Measurements from ENCODE around the gene NBL1. TPM values are rescaled to one million over a fixed set of nuclear protein-coding genes. Genes with fewer than 3 reads are reported as not detected.
"Not testable (repeated sequence)": the region's sequence is repeated elsewhere in the genome, so short reads cannot be mapped to it uniquely, and the experiment has no call there.

The NBL1 gene
- total RNA-seq, 6 experiments from 2014 or later, result 89.6 to 182 (median 104) TPM

- Mint-ChIP-seq H3K4me3 (peak overlapping the region; percentile 1; the same call in 1 of the 2 replicates), H3K27ac (peak overlapping the region; percentile 83), H3K36me3 (ENCODE audit: low read depth) (peaks cover 24% of the 10 kb centered on the region), H3K9me3 (no peaks in the 10 kb centered on the region), H3K4me1 (ENCODE audit: low read depth) (peaks cover 58% of the 10 kb centered on the region), H3K27me3 (ENCODE audit: insufficient read depth) (no peaks in the 10 kb centered on the region; the same call in 1 of the 2 replicates)
- DNase-seq, result peak; percentile 50
- no peak for TF ChIP-seq CTCF (IDR thresholded peaks at IDR 0.05)
Observed at GRCh38 chr1:19622204-19622603, 21.9 kb upstream of the NBL1 start.

GRCh38 chr1:19623523-19623922, 20.6 kb upstream of the NBL1 start:
- H3K9me3 Mint-ChIP-seq, result no peaks in the 10 kb centered on the region
- no peak for TF ChIP-seq CTCF (IDR thresholded peaks at IDR 0.05)
- H3K27me3 Mint-ChIP-seq (ENCODE audit: insufficient read depth), result no peaks in the 10 kb centered on the region; the same call in 1 of the 2 replicates
- DNase-seq, result no peak
- no peak overlapping the region for H3K4me3 Mint-ChIP-seq
- H3K4me1 Mint-ChIP-seq (ENCODE audit: low read depth), result peaks cover 53% of the 10 kb centered on the region
- peaks cover 28% of the 10 kb centered on the region for H3K36me3 Mint-ChIP-seq (ENCODE audit: low read depth)
- H3K27ac Mint-ChIP-seq, result peak overlapping the region; percentile 49; the same call in 1 of the 2 replicates

GRCh38 chr1:19625291-19625937, 18.7 kb upstream of the NBL1 start:
- no peak for TF ChIP-seq CTCF (IDR thresholded peaks at IDR 0.05)
- no peaks in the 10 kb centered on the region for H3K9me3 Mint-ChIP-seq
- H3K27me3 Mint-ChIP-seq (ENCODE audit: insufficient read depth), result no peaks in the 10 kb centered on the region; the same call in 1 of the 2 replicates
- peaks cover 28% of the 10 kb centered on the region for H3K36me3 Mint-ChIP-seq (ENCODE audit: low read depth)
- no peak overlapping the region for H3K4me3 Mint-ChIP-seq
- no peak overlapping the region for H3K27ac Mint-ChIP-seq
- peaks cover 34% of the 10 kb centered on the region for H3K4me1 Mint-ChIP-seq (ENCODE audit: low read depth)
- DNase-seq, result no peak

GRCh38 chr1:19628879-19629278, 15.2 kb upstream of the NBL1 start:
- no peak overlapping the region for H3K27ac Mint-ChIP-seq
- no peak overlapping the region for H3K4me3 Mint-ChIP-seq
- peaks cover 17% of the 10 kb centered on the region for H3K36me3 Mint-ChIP-seq (ENCODE audit: low read depth)

GRCh38 chr1:19629357-19629756, 14.8 kb upstream of the NBL1 start:
- no peaks in the 10 kb centered on the region for H3K4me1 Mint-ChIP-seq (ENCODE audit: low read depth)
- no peak for TF ChIP-seq CTCF (IDR thresholded peaks at IDR 0.05)
- H3K4me3 Mint-ChIP-seq, result no peak overlapping the region
- no peaks in the 10 kb centered on the region for H3K9me3 Mint-ChIP-seq
- H3K27ac Mint-ChIP-seq, result no peak overlapping the region
- DNase-seq, result no peak
- H3K27me3 Mint-ChIP-seq (ENCODE audit: insufficient read depth), result no peaks in the 10 kb centered on the region; the same call in 1 of the 2 replicates
- H3K36me3 Mint-ChIP-seq (ENCODE audit: low read depth), result peaks cover 17% of the 10 kb centered on the region

More at GRCh38 chr1:19628879-19629278, 15.2 kb upstream of the NBL1 start:
- TF ChIP-seq CTCF (IDR thresholded peaks at IDR 0.05), result no peak
- DNase-seq, result no peak
- H3K27me3 Mint-ChIP-seq (ENCODE audit: insufficient read depth), result no peaks in the 10 kb centered on the region; the same call in 1 of the 2 replicates
- no peaks in the 10 kb centered on the region for H3K9me3 Mint-ChIP-seq
- H3K4me1 Mint-ChIP-seq (ENCODE audit: low read depth), result peaks cover under 1% of the 10 kb centered on the region; the same call in 1 of the 2 replicates

- H3K4me3 Mint-ChIP-seq, H3K27ac Mint-ChIP-seq: not testable (repeated sequence)
Observed at GRCh38 chr1:19630192-19630591, 13.9 kb upstream of the NBL1 start.

More at GRCh38 chr1:19630192-19630591, 13.9 kb upstream of the NBL1 start:
- H3K9me3 Mint-ChIP-seq; DNase-seq; H3K4me1 Mint-ChIP-seq (ENCODE audit: low read depth); H3K27me3 Mint-ChIP-seq (ENCODE audit: insufficient read depth): not testable (repeated sequence)
- H3K36me3 Mint-ChIP-seq (ENCODE audit: low read depth), result peaks cover 13% of the 10 kb centered on the region
